Osteoblast (primary cell): ENCODE results near the gene CELF4. TPM values are rescaled to one million over a fixed set of nuclear protein-coding genes. Genes with fewer than 3 reads are reported as not detected.

Experiments used
- DNase-seq: peaks from one replicate; pipeline ENCODE4 v3.0.0; 2011; ENCODE audit warnings: low spot score, mixed read lengths; ENCODE audit not compliant: insufficient read length; ENCODE audit errors: missing footprints
- H2AFZ ChIP-seq: 2 replicates; pipeline ENCODE4 v1.6.0; 2011; ENCODE audit warnings: mild to moderate bottlenecking, low read length
- H3K27ac ChIP-seq: 2 replicates; pipeline ENCODE4 v1.5.1; 2011; ENCODE audit warnings: mild to moderate bottlenecking, low read depth, low read length, moderate library complexity
- H3K27me3 ChIP-seq: 2 replicates; pipeline ENCODE4 v1.6.0; 2012; ENCODE audit warnings: mild to moderate bottlenecking, control low read depth, inconsistent platforms, low read length, moderate library complexity; ENCODE audit not compliant: insufficient read depth
- H3K36me3 ChIP-seq: 2 replicates; pipeline ENCODE4 v1.5.1; 2011; ENCODE audit warnings: mild to moderate bottlenecking, low read length, control low read depth, moderate library complexity; ENCODE audit not compliant: insufficient read depth
- H3K4me1 ChIP-seq: 2 replicates; pipeline ENCODE4 v1.5.1; 2011; ENCODE audit warnings: mild to moderate bottlenecking, low read length, control low read depth, moderate library complexity; ENCODE audit not compliant: insufficient read depth
- H3K4me2 ChIP-seq: 2 replicates; pipeline ENCODE4 v1.6.0; 2011; ENCODE audit warnings: mild to moderate bottlenecking, low read length; ENCODE audit not compliant: insufficient read depth
- H3K4me3 ChIP-seq: fragments of 200-600 bp; sonication (generic); 3 replicates; pipeline ENCODE4 v1.5.1; 2012; ENCODE audit warnings: mild to moderate bottlenecking, low read length, inconsistent platforms; ENCODE audit not compliant: insufficient read depth
- H3K79me2 ChIP-seq: 2 replicates; pipeline ENCODE4 v1.6.0; 2012; ENCODE audit warnings: mild to moderate bottlenecking, low read length, control low read depth, inconsistent platforms; ENCODE audit not compliant: insufficient read depth
- H3K9me3 ChIP-seq: 2 replicates; pipeline ENCODE4 v1.5.1; 2011; ENCODE audit warnings: low read depth, low read length, control low read depth
- H4K20me1 ChIP-seq: 2 replicates; pipeline ENCODE4 v1.6.0; 2012; ENCODE audit warnings: mild to moderate bottlenecking, low read length, control low read depth; ENCODE audit not compliant: insufficient read depth
- total RNA-seq: library from RNA; depleted of rRNA; stranded (reverse); fragments of >200 nt; gene quantifications from 2 replicates; pipeline ENCODE4 v1.2.3, GENCODE V29; 2012
- TF ChIP-seq, protein P1 (sequence below): IDR thresholded peaks from 2 replicates; pipeline ENCODE4 v1.5.1; 2011; ENCODE audit warnings: mild to moderate bottlenecking, low read depth, low read length, moderate library complexity; ENCODE audit errors: extremely low read depth

CELF4 gene
- total RNA-seq, 1 donor = not detected

DNA sequence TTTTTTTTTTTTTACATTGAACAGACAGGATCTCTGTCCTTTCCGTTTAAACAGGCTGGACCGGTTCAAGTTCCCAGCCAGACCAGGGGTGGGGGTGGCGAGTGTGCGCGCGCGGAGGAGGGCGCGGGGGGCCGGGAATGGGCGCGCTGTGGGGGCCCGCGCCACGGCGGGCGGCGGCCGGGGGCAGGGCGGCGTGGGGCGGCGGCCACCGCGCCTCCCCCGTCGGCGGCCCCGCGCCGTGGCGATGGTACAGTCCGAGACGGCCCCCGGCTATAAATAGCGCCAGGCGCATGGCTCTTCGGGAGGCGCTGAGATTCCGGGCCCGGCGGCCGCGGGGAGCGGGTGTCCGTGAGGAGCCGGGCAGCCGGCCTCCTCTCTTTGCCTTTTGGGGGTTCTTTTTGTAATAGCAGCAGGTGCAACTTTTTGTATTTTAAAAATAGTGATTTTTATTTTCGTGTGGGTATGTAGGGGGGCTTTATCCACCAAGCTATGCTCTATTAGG, 430 bp upstream of the CELF4 start:
- Histone ChIP-seq H3K79me2 (no peaks in the 10 kb centered on the region), H3K36me3 (no peaks in the 10 kb centered on the region), H2AFZ (no peak overlapping the region), H3K4me3 (no peak overlapping the region), H3K4me2 (peak overlapping the region; percentile 74), H3K4me1 (no peaks in the 10 kb centered on the region), H3K9me3 (no peaks in the 10 kb centered on the region), H3K27ac (no peak overlapping the region), H4K20me1 (no peaks in the 10 kb centered on the region), H3K27me3 (peaks cover 57% of the 10 kb centered on the region)
- peak; percentile 97 for DNase-seq
- TF ChIP-seq, protein P1, sequence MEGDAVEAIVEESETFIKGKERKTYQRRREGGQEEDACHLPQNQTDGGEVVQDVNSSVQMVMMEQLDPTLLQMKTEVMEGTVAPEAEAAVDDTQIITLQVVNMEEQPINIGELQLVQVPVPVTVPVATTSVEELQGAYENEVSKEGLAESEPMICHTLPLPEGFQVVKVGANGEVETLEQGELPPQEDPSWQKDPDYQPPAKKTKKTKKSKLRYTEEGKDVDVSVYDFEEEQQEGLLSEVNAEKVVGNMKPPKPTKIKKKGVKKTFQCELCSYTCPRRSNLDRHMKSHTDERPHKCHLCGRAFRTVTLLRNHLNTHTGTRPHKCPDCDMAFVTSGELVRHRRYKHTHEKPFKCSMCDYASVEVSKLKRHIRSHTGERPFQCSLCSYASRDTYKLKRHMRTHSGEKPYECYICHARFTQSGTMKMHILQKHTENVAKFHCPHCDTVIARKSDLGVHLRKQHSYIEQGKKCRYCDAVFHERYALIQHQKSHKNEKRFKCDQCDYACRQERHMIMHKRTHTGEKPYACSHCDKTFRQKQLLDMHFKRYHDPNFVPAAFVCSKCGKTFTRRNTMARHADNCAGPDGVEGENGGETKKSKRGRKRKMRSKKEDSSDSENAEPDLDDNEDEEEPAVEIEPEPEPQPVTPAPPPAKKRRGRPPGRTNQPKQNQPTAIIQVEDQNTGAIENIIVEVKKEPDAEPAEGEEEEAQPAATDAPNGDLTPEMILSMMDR = no peak

DNA sequence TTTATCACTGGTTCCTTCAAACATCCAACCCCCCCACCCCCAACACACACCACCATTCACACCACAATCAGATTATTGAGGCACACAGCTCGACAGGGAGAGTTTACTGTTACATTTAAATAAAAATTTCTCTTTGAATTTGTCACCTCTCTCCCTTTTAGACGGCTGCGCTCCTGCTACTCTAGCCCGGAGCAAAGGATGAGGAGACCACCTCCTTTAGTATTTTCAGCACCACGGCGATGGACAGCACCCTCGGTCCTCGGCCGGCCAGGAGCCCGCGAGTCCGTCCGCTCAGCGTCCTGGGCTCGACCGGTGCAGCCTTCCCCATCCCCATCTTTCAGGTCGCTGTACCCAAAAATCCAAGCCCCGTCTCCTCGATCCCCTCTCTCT, 892 bp downstream of the CELF4 start:
- H3K4me2 ChIP-seq = no peak overlapping the region
- H3K9me3 ChIP-seq = no peaks in the 10 kb centered on the region
- no peaks in the 10 kb centered on the region for H3K4me1 ChIP-seq
- DNase-seq = peak; percentile 91
- H3K36me3 ChIP-seq = no peaks in the 10 kb centered on the region
- TF ChIP-seq, protein P1 = no peak
- no peak overlapping the region for H3K27ac ChIP-seq
- no peak overlapping the region for H3K4me3 ChIP-seq
- H2AFZ ChIP-seq = no peak overlapping the region
- H4K20me1 ChIP-seq = no peaks in the 10 kb centered on the region
- H3K27me3 ChIP-seq = peaks cover 57% of the 10 kb centered on the region
- no peaks in the 10 kb centered on the region for H3K79me2 ChIP-seq

DNA sequence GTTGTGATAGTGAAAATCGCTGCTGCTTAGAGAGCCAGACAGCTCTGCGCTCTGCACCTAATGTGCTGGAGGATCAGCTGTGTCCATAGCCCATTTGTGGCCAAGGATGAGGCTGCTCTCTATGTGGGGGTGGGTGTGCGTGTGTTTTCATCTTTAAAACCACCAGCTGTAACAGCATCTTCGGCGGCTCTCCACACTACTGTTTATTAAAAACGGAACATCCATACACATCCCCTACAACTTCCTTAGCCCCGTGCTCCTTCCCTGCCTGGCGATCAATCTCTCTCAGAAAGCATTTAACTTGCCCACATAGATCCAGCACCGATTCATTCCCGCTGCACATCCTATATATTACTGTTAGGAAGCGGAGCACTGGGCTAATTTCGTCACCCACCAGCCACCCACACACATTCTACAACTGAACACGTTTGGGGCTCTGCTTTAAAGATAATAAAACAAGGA, 1.6 kb downstream of the CELF4 start:
- H3K27ac ChIP-seq = no peak overlapping the region
- no peaks in the 10 kb centered on the region for H3K4me1 ChIP-seq
- no peak for DNase-seq
- no peaks in the 10 kb centered on the region for H4K20me1 ChIP-seq
- H3K36me3 ChIP-seq = no peaks in the 10 kb centered on the region
- H3K27me3 ChIP-seq = peaks cover 50% of the 10 kb centered on the region
- H3K4me2 ChIP-seq = no peak overlapping the region
- no peaks in the 10 kb centered on the region for H3K79me2 ChIP-seq
- no peaks in the 10 kb centered on the region for H3K9me3 ChIP-seq
- TF ChIP-seq, protein P1 = no peak
- no peak overlapping the region for H2AFZ ChIP-seq
- no peak overlapping the region for H3K4me3 ChIP-seq

DNA sequence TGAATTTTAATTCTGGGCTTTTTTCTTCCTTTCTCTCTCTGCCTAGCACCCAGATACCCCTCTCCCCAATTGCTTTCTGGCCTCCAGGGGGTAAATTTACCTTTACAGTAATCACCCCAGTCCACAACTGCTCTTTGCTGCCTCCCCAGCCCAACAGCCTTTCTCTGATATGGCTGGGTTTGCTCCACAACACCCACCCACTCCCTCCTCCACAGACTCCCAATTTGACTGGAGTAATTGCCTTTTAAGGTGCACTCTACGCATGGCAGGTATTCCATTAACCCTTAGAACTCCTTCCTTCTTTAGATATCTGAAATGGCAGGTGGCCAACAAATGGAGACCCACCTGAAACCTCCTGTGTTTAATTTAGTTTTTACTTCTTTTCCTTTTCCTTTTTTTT, 3.6 kb downstream of the CELF4 start:
- Histone ChIP-seq H4K20me1 (no peaks in the 10 kb centered on the region), H3K9me3 (no peaks in the 10 kb centered on the region), H3K4me3 (no peak overlapping the region), H2AFZ (no peak overlapping the region), H3K36me3 (no peaks in the 10 kb centered on the region), H3K27ac (no peak overlapping the region), H3K27me3 (peaks cover 31% of the 10 kb centered on the region), H3K79me2 (no peaks in the 10 kb centered on the region), H3K4me1 (no peaks in the 10 kb centered on the region), H3K4me2 (no peak overlapping the region)
- DNase-seq = no peak
- TF ChIP-seq, protein P1 = no peak
